VCaP (cell line): ENCODE measurements around the gene SRRM1.

Experiments used
- H3K27ac ChIP-seq: fragments of 450-650 bp; 2 replicates; pipeline ENCODE4 v1.5.1; 2017
- TF ChIP-seq, protein P1 (sequence below): fragments of 450-650 bp; conservative IDR thresholded peaks from 2 replicates; pipeline ENCODE4 v1.5.1; 2017; ENCODE audit warnings: mild to moderate bottlenecking, moderate library complexity

Gene SRRM1

DNA sequence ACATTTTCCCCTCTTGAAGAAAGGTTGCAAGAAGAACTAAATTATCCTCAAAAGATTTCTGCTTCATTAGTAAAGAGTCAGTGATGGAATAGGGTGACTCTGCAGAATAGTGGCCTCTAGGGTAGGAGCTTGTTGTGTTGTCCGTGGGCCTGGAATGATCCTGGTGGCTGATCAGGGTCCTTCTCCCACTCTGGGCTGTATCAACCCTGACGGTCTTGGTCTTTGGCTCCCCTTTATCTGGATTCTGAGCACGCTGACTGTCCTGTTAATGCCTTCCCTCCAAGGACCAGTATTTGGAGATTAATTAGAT lies 36.9 kb upstream of the SRRM1 start:
- H3K27ac ChIP-seq: no peak overlapping the region
- TF ChIP-seq, protein P1, sequence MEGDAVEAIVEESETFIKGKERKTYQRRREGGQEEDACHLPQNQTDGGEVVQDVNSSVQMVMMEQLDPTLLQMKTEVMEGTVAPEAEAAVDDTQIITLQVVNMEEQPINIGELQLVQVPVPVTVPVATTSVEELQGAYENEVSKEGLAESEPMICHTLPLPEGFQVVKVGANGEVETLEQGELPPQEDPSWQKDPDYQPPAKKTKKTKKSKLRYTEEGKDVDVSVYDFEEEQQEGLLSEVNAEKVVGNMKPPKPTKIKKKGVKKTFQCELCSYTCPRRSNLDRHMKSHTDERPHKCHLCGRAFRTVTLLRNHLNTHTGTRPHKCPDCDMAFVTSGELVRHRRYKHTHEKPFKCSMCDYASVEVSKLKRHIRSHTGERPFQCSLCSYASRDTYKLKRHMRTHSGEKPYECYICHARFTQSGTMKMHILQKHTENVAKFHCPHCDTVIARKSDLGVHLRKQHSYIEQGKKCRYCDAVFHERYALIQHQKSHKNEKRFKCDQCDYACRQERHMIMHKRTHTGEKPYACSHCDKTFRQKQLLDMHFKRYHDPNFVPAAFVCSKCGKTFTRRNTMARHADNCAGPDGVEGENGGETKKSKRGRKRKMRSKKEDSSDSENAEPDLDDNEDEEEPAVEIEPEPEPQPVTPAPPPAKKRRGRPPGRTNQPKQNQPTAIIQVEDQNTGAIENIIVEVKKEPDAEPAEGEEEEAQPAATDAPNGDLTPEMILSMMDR: no peak

DNA sequence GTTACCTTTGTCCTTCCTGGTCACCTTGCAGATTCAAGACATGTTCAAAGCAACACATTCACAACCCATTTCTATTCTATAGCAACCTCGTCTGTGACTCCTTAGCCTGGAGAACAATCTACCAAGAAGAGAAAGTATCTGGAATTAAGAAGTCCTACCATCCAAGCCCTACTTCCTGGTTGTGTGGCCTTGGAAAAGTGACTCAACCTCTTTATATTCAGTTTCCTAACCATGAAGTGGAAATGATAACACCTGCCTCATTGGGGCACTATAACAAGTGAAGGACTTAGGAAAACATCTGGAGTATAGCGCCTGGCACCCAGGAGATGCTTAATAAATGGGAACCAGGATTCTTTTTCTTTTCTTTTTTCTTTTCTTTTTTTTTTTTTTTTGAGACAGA lies 36.5 kb upstream of the SRRM1 start:
- TF ChIP-seq, protein P1: no peak
- no peak overlapping the region for H3K27ac ChIP-seq

DNA sequence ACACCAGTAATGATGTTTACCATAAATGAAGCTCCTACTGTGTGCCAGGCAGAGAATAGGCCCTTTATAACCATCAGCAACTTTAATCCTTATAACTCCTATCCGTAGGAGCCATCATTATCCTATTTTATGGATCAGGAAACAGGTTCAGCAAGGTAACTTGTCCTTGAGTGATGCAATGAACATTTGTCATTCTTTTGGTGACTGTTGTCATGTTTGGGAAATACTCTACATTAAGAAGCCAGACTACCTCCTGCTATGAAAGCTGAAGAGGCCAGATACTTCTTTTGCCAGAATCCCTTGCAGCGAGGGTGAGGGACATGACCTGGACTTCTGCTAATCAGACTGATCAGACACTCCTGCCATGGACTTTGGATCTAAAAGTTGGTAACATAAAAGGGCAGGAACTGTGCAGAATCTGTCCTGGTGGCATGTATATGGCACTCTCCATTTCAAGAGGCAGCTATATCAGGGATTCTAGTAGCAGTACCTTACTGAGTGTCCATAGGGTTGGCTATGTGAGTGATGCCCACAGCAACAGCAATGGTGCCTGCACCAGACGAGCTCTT lies 33.1 kb upstream of the SRRM1 start:
- TF ChIP-seq, protein P1: no peak
- H3K27ac ChIP-seq: no peak overlapping the region

DNA sequence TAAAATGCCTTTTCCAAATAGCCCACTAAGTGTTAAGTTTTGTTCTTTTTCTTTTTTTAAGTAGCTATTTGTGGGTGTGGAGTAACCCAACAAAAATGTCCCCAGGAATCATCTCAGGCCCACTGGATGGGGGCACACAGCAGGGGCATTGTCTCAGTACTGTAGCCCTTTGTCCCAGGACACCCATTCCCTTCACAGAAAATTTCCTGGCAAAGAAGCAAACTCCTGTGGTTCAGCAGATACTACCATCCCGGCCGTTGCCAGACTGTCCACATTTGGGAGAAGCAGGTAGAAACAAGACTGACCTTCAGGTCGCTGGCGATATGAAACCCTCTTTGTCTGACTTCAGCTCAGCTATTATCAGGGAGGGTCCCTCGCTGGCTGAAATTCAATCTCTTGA lies 23.7 kb upstream of the SRRM1 start:
- no peak overlapping the region for H3K27ac ChIP-seq
- TF ChIP-seq, protein P1: no peak

DNA sequence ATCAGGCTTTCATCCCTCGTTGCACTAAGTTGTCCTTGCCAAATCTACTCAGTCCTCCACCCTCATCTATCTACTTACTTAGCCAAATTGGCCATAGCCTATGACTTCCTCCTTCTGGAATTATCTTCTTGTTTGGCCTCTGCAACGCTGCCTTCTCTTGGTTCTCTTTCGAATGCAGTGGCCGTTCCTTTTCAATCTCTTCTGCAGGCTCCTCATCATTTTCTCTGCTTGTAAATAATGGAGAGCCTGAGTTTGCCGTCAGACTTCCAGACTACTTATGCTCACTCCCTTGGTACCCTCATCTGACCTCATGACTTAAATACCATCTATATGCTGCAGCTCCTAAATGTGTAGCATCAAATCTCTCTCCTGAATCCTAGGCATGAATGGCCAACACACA lies 22.4 kb upstream of the SRRM1 start:
- H3K27ac ChIP-seq: no peak overlapping the region
- TF ChIP-seq, protein P1: no peak

DNA sequence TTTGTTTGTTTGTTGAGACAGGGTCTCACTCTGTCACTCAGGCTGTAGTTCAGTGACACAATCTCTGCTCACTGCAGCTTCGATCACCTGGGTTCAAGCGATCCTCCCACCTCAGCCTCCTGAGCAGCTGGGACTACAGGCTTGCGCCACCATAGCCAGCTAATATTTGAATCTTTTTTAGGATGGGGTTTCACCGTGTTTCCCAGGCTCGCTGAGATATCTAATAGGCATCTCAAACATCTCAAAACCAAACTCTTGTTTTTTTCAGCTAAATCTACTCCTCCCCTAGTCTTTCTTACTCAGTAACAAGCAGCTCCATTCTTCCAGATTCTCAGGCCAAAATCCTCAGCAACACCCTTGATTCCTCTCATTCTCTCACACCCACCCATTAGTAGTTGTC lies 22.0 kb upstream of the SRRM1 start:
- TF ChIP-seq, protein P1: no peak

DNA sequence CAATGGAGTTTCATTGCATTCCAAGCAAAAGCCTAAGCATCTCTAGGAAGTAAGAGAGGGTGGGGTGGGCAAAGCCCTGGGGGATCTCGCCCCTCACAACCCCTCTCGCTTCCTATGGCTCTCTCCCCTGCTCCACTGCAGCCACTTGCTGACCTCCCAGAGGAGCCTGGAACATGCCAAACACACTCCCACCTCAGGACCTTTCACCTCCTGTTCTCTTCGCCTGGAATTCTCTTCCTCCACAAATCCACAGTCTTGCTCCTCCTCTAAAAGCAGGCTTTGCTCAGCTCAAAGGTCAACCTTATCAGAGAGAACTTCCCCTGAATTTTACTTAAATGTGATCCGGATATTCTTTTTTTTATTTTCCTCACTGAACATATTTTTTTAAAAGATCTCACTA lies 20.9 kb upstream of the SRRM1 start:
- TF ChIP-seq, protein P1: no peak
- no peak overlapping the region for H3K27ac ChIP-seq

More for the DNA sequence above, 22.0 kb upstream of the SRRM1 start:
- H3K27ac ChIP-seq: no peak overlapping the region

DNA sequence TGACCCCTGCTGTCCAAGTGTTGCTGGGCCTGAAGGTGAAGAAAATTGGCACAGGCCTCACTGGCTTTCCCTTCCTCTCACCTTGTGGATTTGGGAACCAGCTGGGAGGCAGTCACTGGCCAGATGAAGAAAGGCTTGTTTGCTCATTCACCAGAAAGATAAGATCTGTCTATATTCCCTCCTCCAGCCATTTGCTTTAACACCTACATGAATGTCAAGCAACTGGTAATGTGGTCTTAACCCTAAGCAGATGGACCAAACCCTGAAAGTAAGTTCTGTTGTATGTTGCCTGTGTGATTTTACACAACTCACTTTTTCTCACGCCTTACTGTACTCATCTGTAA lies 10.3 kb upstream of the SRRM1 start:
- TF ChIP-seq, protein P1: no peak
- H3K27ac ChIP-seq: 0 out of 2 replicates have a peak overlapping the region, but pooled peaks have one; percentile 10
